Astrocyte (in vitro differentiated cells and primary cell): ENCODE measurements around the gene IER2. TPM values are rescaled to one million over a fixed set of nuclear protein-coding genes. Genes with fewer than 3 reads are reported as not detected.

Experiments
- DNase-seq: peaks from one replicate; pipeline ENCODE4 v3.0.0-alpha.2; 2010; ENCODE audit warnings: low read depth
- FAIRE-seq: peaks from 2 replicates; lab custom pipeline; 2011; peaks lifted over from hg19 to GRCh38; lab: Jason Lieb, UNC
- H2AFZ ChIP-seq: 2 replicates; pipeline ENCODE4 v1.6.0; 2012; ENCODE audit warnings: low read depth, low read length, inconsistent platforms
- H3K27ac ChIP-seq: 2 replicates; pipeline ENCODE4 v1.5.1; 2011; ENCODE audit warnings: low read depth, low read length, inconsistent platforms
- H3K27me3 ChIP-seq: 2 replicates; pipeline ENCODE4 v1.6.0; 2011; ENCODE audit warnings: low read length, inconsistent platforms; ENCODE audit not compliant: insufficient read depth
- H3K36me3 ChIP-seq: 2 replicates; pipeline ENCODE4 v1.5.1; 2011; ENCODE audit warnings: low read length, inconsistent platforms; ENCODE audit not compliant: insufficient read depth
- H3K4me1 ChIP-seq: 2 replicates; pipeline ENCODE4 v1.5.1; 2011; ENCODE audit warnings: low read length, inconsistent platforms; ENCODE audit not compliant: insufficient read depth
- H3K4me2 ChIP-seq: 2 replicates; pipeline ENCODE4 v1.6.0; 2012; ENCODE audit warnings: low read length, inconsistent platforms
- H3K4me3 ChIP-seq: 2 replicates; pipeline ENCODE4 v1.5.1; 2011; ENCODE audit warnings: low read depth, mild to moderate bottlenecking, low read length, inconsistent platforms; ENCODE audit not compliant: insufficient read depth
- H3K79me2 ChIP-seq: 2 replicates; pipeline ENCODE4 v1.6.0; 2012; ENCODE audit warnings: mild to moderate bottlenecking, low read length, inconsistent platforms; ENCODE audit not compliant: insufficient read depth
- H3K9ac ChIP-seq: 2 replicates; pipeline ENCODE4 v1.6.0; 2012; ENCODE audit warnings: mild to moderate bottlenecking, low read length, inconsistent platforms
- H3K9me3 ChIP-seq: 2 replicates; pipeline ENCODE4 v1.5.1; 2012; ENCODE audit warnings: low read depth, mild to moderate bottlenecking, low read length, inconsistent platforms; ENCODE audit not compliant: insufficient read depth
- H4K20me1 ChIP-seq: 2 replicates; pipeline ENCODE4 v1.6.0; 2012; ENCODE audit warnings: low read length, inconsistent platforms; ENCODE audit not compliant: insufficient read depth
- H3K27ac Mint-ChIP-seq: one replicate; pipeline ENCODE4 v1.8.0; 2021; ENCODE audit warnings: mild to moderate bottlenecking, mixed read lengths; ENCODE audit not compliant: unreplicated experiment
- H3K27me3 Mint-ChIP-seq: one replicate; pipeline ENCODE4 v1.8.0; 2021; ENCODE audit warnings: low read depth, mixed read lengths; ENCODE audit not compliant: unreplicated experiment
- H3K36me3 Mint-ChIP-seq: one replicate; pipeline ENCODE4 v1.8.0; 2021; ENCODE audit warnings: low read depth, mixed read lengths; ENCODE audit not compliant: unreplicated experiment
- H3K4me1 Mint-ChIP-seq: one replicate; pipeline ENCODE4 v1.8.0; 2021; ENCODE audit warnings: low read depth, mixed read lengths; ENCODE audit not compliant: unreplicated experiment
- H3K4me3 Mint-ChIP-seq: one replicate; pipeline ENCODE4 v1.8.0; 2021; ENCODE audit warnings: mild to moderate bottlenecking, moderate library complexity, mixed read lengths; ENCODE audit not compliant: unreplicated experiment
- H3K9me3 Mint-ChIP-seq: one replicate; pipeline ENCODE4 v1.8.0; 2021; ENCODE audit warnings: mild to moderate bottlenecking, mixed read lengths; ENCODE audit not compliant: unreplicated experiment
- CTCF ChIP-seq: IDR thresholded peaks from 2 replicates; pipeline ENCODE4 v1.5.1; 2011; ENCODE audit warnings: low read depth, mild to moderate bottlenecking, inconsistent platforms, low read length, moderate library complexity; ENCODE audit not compliant: insufficient read depth
- EZH2 ChIP-seq: IDR thresholded peaks from 2 replicates; pipeline ENCODE4 v1.6.1; 2012; ENCODE audit warnings: mild to moderate bottlenecking, low read length, inconsistent platforms; ENCODE audit not compliant: insufficient read depth
- total RNA-seq: library from RNA; stranded (reverse); gene quantifications from 2 replicates; pipeline ENCODE4 v1.2.1, GENCODE V29; 2021

Gene IER2
- total RNA-seq, 1 donor from 2014 or later, result 71.3 TPM

- Histone ChIP-seq H3K27me3 (no peaks in the 10 kb centered on the region), H4K20me1 (peaks cover 69% of the 10 kb centered on the region)
Observed at GRCh38 chr19:13120817-13121216, 29.4 kb upstream of the IER2 start.

GRCh38 chr19:13121551-13122274 is 28.5 kb upstream of the IER2 start:
- Mint-ChIP-seq H3K9me3 (no peaks in the 10 kb centered on the region), H3K27me3 (no peaks in the 10 kb centered on the region), H3K4me1 (peaks cover 42% of the 10 kb centered on the region), H3K4me3 (peak overlapping the region; percentile 37), H3K27ac (peak overlapping the region; percentile 63), H3K36me3 (peaks cover 5% of the 10 kb centered on the region)
- H3K27ac ChIP-seq, result peak overlapping the region; percentile 88
- no peak overlapping the region for H3K4me3 ChIP-seq
- no peaks in the 10 kb centered on the region for H3K9me3 ChIP-seq
- TF ChIP-seq EZH2 (no peak), CTCF (no peak)
- peak overlapping the region; percentile 95 for H3K9ac ChIP-seq
- H3K27me3 ChIP-seq, result no peaks in the 10 kb centered on the region
- no peak for DNase-seq
- H2AFZ ChIP-seq, result no peak overlapping the region
- H3K4me2 ChIP-seq, result peak overlapping the region; percentile 92
- H3K79me2 ChIP-seq, result peaks cover 88% of the 10 kb centered on the region
- peaks cover 50% of the 10 kb centered on the region for H3K4me1 ChIP-seq
- H4K20me1 ChIP-seq, result peaks cover 77% of the 10 kb centered on the region
- peaks cover 7% of the 10 kb centered on the region for H3K36me3 ChIP-seq
- no peak for FAIRE-seq

More at GRCh38 chr19:13120817-13121216, 29.4 kb upstream of the IER2 start:
- no peak for FAIRE-seq
- Histone ChIP-seq H2AFZ (no peak overlapping the region), H3K9me3 (no peaks in the 10 kb centered on the region), H3K4me1 (peaks cover 52% of the 10 kb centered on the region), H3K9ac (peak overlapping the region; percentile 95), H3K4me3 (peak overlapping the region; percentile 78), H3K27ac (peak overlapping the region; percentile 88), H3K4me2 (peak overlapping the region; percentile 92), H3K79me2 (peaks cover 85% of the 10 kb centered on the region), H3K36me3 (peaks cover 3% of the 10 kb centered on the region)
- DNase-seq, result peak; percentile 65
- peaks cover 42% of the 10 kb centered on the region for H3K4me1 Mint-ChIP-seq
- no peak for TF ChIP-seq CTCF
- no peak for TF ChIP-seq EZH2
- no peak overlapping the region for H3K27ac Mint-ChIP-seq
- H3K36me3 Mint-ChIP-seq, result peaks cover 5% of the 10 kb centered on the region
- peak overlapping the region; percentile 64 for H3K4me3 Mint-ChIP-seq
- no peaks in the 10 kb centered on the region for H3K9me3 Mint-ChIP-seq
- no peaks in the 10 kb centered on the region for H3K27me3 Mint-ChIP-seq

- Histone ChIP-seq H4K20me1 (peaks cover 81% of the 10 kb centered on the region), H3K4me1 (peaks cover 43% of the 10 kb centered on the region), H3K36me3 (peaks cover 7% of the 10 kb centered on the region), H3K4me3 (no peak overlapping the region), H3K9ac (peak overlapping the region; percentile 95), H2AFZ (no peak overlapping the region), H3K9me3 (no peaks in the 10 kb centered on the region), H3K27ac (peak overlapping the region; percentile 19), H3K4me2 (peak overlapping the region; percentile 92), H3K27me3 (no peaks in the 10 kb centered on the region), H3K79me2 (peaks cover 94% of the 10 kb centered on the region)
- Mint-ChIP-seq H3K27ac (peak overlapping the region; percentile 63), H3K4me1 (peaks cover 38% of the 10 kb centered on the region), H3K27me3 (no peaks in the 10 kb centered on the region), H3K9me3 (no peaks in the 10 kb centered on the region), H3K4me3 (peak overlapping the region; percentile 63), H3K36me3 (peaks cover 5% of the 10 kb centered on the region)
- DNase-seq (no peak), FAIRE-seq (no peak)
- no peak for TF ChIP-seq EZH2
- no peak for TF ChIP-seq CTCF
Observed at GRCh38 chr19:13122275-13122878, 27.8 kb upstream of the IER2 start.
